Measurements from ENCODE around the gene NAP1L4. TPM values are rescaled to one million over a fixed set of nuclear protein-coding genes. Genes with fewer than 3 reads are reported as not detected.

Gene NAP1L4, protein sequence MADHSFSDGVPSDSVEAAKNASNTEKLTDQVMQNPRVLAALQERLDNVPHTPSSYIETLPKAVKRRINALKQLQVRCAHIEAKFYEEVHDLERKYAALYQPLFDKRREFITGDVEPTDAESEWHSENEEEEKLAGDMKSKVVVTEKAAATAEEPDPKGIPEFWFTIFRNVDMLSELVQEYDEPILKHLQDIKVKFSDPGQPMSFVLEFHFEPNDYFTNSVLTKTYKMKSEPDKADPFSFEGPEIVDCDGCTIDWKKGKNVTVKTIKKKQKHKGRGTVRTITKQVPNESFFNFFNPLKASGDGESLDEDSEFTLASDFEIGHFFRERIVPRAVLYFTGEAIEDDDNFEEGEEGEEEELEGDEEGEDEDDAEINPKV
- 301 and 313 TPM in 2 replicates for total RNA-seq

DNA sequence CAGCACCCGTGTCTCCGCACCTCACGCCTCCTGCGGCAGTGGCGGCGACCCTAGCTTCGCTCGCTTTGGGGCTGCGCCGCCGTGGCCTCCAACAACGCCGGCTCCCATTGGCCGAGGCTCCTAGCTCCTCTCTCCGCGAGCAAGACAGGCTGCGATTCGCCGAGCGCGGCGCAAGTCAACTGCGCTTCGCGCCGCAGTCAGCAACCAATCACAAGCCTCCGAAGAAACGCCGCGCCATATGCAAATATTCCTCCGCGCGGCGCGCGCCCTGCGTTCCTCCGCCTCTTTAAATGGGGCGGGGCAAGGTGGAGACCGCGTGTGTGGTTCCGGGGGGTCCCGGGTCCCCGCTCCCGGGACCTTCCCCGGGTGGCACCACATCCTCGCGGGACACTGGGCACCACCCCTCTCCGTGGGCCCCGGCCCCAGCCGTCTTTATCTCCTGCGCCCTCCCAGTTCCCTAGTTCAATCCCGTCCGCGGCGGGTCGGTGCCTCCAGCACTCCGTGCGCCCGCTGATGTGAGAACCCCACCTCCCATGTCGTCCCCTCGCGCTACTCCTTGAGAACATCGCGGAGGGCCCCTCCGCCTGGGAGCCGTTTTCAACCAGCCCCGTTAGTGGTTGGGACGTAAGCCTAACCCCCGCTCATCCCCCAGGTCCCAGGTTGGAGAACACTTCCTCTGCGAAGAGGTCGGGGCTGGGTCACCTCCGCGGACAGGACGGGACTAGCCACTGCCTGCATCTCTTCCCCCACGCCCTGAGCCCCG is at the start of gene NAP1L4:
Gene NAP1L4 (minus strand): TSS at position 96 of the 763 bp plus-strand sequence. CDS start 13,109 bp downstream, outside the sequence.
- intact Hi-C loops (cut with micrococcal nuclease): loop anchor here (1.0 to 5.0 kb wide), 9 partner anchors 22 to 1102 kb away; partner anchors contain the start of genes CARS1, CDKN1C, RRM1 and TSSC4

DNA sequence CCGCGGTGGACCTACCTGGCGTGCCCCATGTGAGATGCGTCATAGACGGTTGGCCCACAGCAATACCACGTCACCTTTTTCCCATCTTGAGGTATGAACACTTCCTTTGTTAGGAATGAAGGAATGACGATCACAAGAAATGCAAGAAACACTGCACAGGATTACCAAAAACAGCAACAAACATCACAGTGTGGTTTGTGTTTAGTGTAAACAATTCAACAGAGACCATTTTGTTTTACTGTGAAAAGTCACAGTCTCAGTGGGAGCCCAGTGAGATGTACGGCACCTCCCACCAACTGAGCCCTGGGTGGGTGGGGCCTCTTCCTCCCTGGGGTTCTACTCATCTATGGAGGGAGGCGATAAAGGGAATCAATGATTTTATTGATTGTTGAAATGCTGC is 48.8 kb upstream of the NAP1L4 start:
- intact Hi-C loops (cut with micrococcal nuclease): no loop called here

DNA sequence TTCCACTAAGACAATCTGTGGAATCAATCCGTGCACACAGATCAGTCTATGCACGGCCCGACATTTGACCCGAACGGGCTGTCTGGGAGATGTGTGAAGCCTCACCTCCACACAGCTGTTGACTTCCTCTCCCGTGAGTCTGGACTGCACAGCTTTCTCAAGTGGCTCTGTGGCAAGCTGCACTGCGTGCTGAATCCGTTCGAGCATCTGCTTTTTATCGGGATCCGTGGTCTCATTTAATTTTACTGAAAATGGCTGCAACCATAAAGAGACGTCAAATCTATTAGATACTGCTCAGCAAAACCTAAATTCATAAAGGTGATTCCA is 45.8 kb upstream of the NAP1L4 start:
- intact Hi-C loops (cut with micrococcal nuclease): loop anchor here (1.0 to 5.0 kb wide), 5 partner anchors 11 to 369 kb away; partner anchors contain the start of gene CARS1

DNA sequence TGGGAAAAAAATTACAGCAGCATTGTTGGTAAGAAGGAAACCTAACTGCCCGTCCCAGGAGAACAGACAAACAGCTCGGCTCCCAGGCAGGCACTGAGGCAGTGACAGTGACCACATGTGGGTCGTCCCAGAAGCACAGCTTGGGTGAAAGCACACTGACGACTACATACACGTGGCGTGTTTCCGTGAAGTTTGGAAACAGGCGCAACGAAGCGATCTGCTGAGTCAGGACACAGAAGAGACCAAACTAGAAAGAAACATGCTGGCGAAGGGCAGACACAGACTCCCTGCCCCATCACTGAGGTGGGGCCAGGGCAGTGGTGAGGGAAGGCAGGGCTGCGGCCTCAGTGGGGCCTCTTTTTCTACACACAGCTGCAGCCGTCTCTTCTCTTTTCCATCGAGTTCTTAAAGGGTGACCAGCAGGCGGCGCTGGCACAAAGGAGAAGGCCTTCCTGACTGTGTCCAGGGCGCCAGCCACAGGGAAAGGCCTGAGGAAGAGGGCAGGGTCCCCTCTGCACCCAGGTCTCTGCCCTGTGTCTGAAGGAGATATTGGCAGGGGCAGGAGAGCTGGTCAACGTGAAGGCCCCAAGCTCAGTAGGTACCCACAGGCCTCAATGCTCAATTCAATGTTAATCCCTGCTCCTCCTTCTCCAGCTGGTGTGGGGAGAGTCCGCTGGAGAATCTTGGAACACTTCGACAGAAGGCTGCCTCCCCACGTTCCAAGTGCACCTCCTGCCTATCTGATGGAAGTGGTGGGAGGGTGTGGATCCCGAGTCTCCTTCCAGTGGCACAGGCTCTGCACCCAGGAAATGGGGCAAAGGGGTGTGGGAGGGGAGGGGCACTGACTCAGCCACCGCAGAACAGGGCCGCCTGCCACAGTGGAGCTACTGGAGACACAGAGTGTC is 45.2 kb upstream of the NAP1L4 start:
- intact Hi-C loops (cut with micrococcal nuclease): loop anchor here (1.0 to 5.0 kb wide), 5 partner anchors 12 to 370 kb away; partner anchors contain the start of gene CARS1

DNA sequence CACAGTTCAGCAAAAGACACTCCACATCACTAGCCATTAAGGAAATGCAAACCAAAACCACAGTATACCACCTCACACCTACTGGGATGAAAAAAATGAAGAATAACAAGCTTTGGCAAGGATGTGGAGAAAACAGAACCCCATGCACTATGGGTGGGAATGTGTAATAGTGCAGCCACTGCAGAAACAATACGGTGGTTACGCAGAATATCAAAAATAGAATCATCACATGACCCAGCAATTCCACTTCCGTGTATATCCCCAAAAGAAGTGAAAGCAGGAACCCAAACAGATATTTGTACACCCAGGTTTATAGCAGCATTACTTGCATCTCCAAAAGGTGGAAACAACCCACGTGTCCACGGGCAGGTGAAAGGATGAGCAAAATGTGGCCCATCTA is 44.3 kb upstream of the NAP1L4 start:
- intact Hi-C loops (cut with micrococcal nuclease): loop anchor here (2.0 to 5.0 kb wide), 2 partner anchors 20 to 371 kb away; partner anchors contain the start of gene CARS1

DNA sequence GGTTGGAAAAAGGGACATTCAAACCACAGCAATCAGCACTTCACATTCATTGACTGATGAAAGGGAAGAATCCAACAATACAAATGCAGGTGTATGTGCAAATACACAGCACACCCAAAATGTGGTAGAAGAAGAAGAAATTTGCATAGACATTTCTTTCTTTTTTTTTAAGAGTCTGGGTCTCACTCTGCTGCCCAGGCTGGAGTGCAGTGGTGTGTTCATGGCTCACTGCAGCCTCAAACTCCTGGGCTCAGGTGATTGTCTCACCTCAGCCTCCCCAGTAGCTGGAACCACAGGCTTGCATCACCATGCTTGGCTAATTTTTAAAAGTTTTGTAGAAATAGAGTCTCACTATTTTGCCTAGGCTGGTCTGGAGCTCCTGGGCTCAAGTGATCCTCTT is 43.2 kb upstream of the NAP1L4 start:
- intact Hi-C loops (cut with micrococcal nuclease): loop anchor here (5.0 kb wide), 1 partner anchor 372 kb away; no protein-coding TSS in a partner anchor

DNA sequence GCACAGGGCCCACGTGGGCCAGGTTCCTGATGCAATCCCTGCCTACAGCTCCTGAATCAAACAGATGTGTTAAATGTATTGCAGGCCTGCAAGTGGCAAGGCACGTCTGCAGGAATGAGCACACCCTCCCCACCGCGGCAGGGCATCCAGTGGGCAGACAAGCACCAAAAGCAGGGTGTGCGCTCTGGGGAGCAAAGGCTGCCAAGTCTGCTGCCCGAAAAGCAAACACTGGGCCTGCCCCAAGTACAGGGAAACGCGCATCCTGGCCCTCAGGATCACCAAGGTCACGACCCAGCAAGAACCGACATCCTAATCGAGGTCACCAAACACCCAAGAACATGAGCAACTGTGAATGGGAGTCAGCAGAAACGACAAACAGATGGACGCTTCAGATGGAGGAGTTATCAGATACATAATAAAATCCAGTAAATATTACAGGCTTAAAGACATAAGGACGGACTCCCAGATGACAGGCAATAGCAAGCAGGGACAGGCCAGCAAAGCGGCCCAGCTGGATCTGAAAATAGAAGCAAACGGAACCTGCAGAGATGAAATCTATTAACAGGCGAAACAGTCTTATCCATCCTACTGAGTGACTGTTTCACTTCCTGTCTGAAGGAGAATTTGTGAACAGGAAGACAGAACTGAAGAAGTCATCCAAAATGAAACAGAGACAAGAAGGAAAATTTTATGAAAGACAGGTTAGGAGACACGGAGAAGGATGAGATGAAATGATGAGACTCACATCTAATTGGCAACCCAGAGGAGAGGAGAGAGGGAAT is 38.4 kb upstream of the NAP1L4 start:
- intact Hi-C loops (cut with micrococcal nuclease): no loop called here

DNA sequence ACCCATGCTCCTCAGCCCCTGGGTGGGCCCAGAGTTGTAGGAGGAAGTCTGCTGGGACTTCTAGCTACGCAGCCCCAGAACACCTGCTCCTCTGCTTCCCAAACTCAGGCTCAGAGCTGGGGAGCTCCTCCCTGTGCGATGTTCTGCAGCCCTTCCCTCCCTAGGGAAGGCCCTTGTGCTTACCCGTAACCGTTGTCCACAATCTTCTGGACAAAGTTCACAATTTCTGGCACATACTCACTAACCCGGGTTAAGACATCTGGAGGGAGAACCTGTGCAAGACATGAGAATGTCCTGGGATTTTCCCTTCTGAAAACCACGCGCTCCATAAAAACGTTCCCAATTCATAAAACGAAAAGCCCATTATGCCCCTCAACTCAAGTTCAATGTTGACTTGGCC is 36.7 kb upstream of the NAP1L4 start:
- intact Hi-C loops (cut with micrococcal nuclease): no loop called here

DNA sequence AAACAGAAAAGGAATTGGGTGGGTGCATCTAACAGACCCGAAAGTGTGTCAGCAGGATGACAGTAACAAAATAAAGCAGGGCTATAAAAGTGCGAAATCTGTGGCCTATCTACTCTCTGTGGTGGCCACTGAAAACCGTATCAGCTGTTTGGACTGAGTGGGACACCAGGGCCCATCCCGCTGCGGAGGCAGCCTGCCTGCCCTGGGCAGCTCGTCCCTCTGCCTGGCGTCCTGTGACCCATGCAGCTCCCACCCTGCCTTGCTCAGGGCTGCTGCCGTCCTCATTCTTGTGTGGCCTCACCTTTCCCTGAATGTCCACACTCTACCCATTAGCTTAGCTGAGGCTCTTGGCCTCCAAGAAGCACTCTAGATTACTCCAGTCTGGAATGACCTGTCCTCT is 34.7 kb upstream of the NAP1L4 start:
- intact Hi-C loops (cut with micrococcal nuclease): no loop called here

DNA sequence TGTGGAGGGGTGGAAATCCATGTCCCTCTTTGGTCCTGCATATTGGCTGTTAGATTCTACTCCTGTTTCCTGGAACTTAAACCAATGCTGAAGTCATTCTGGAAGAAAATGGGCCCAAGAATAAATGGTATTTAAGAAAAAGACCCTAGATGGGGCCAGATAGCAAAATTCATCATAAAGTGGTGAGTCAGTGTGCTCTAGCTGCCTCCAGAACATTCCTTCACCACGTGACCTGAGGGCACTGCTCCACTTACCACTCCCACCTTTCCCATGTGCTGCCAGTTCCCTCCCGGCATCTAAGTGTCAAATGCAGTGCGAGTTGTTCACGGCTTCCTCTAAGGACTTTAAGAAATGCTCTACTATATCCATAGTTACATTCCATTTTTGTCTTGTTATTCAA is 30.9 kb upstream of the NAP1L4 start:
- intact Hi-C loops (cut with micrococcal nuclease): loop anchor here (1.0 kb wide), 2 partner anchors 9 to 31 kb away; partner anchors contain the start of gene NAP1L4

DNA sequence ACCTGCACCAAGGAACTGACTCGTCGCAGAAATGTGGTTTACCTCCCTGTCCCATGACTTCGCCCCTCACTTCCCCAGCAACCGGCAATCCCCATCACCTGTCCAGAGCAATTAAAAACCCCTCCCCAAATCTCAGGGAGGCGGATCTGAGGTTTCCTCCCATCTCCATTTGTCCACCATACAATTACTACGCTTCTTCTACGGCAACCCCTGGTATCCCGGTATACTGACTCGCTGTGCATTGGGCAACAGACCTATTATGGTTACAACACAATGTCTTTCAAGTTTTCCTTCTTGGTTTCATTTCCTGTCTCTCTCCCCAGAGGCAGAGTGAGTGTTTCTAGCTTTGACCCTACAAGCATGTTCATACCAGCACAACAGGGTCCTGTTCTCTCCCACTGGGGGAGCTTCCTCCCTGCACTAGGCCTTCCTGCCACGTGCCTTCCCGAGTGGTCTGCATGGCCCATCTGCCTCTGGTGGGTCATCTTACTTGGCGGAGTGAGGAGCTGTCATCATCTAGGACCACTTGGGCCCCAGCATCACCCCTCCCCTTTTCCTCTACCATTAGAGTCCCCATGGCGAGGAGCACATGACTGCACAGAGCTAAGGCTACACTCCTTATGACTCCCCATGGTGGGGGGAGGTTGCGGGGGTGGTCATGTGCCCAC is 30.3 kb upstream of the NAP1L4 start:
- intact Hi-C loops (cut with micrococcal nuclease): loop anchor here (1.0 kb wide), 2 partner anchors 8 to 30 kb away; partner anchors contain the start of gene NAP1L4

DNA sequence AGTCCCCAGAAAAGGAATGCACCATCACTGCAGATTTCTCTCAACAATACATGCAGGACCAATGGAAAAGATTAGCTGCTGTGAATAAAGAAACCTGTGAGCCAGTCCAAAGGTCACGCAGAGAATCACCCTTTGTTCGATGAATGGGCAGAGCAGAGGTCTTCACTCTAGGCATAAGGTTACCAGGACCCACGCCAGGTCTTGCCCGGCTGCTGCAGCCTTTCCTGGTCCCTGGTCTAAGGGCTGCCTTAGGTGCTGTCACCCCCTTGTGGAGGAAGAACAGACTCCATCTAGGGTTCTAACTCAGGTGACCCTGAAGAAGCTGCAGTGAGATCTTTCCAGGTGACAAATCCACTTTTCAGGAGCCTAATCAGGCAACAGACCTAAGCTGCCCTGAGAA is 29.0 kb upstream of the NAP1L4 start:
- intact Hi-C loops (cut with micrococcal nuclease): loop anchor here (1.0 kb wide), 3 partner anchors 46 to 488 kb away; no protein-coding TSS in a partner anchor

DNA sequence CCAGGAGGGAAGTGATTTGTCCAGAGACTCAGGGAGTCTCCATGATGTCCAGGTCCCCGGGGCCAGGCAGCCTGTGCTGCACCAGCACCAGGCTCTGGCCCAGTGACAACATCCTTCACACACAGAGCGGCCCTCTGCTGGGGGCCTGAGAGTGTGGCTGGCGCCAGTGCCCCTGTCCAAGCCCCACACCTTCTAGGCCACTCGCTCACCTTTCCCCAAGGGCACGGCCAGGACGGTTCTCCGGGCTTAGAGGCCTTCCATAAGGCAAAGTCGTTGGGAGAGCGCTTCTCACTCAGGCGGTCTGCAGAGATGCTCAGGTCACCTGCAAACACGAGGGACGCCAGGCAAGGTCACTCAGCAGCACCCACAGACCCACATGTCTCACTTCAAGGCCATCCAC is 27.9 kb upstream of the NAP1L4 start:
- intact Hi-C loops (cut with micrococcal nuclease): no loop called here

DNA sequence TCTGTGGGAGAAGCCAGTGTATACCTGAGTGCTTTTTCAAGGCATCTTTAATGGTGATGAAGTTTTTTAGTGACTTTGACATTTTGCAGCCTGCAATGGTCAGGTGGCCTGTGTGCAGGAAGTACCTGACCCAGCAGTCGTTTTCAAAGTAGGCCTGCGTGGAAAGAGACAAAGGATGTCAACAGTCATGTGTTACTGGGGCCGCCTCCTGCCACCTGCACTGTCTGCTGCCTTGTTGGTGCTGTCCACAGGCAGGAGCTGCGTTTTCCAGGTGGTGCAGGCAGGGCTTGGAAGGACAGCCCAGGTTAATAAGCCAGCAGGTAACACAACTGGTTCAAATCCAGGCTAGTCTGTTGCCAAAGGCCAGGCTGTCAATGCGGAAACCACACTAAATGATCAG is 26.5 kb upstream of the NAP1L4 start:
- intact Hi-C loops (cut with micrococcal nuclease): no loop called here

DNA sequence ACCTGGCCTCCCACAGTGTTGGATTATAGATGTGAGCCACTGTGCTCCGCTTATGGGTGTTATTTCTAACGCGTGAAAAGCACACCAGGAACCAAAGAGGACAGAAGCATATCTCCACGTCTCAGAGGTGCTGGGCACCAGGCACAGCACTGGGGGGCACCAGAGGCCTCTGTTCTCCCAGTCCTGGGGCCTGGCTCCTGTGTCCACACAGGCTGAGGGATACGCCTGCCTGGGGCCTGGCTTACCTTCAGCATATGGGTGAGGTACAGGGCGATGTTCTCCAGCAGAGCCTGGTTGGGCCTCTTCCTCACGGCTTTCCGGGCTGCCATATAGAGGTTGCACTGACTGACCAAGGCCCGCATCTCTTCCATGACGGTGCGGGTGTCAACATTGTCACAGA is 24.7 kb upstream of the NAP1L4 start:
- intact Hi-C loops (cut with micrococcal nuclease): no loop called here

DNA sequence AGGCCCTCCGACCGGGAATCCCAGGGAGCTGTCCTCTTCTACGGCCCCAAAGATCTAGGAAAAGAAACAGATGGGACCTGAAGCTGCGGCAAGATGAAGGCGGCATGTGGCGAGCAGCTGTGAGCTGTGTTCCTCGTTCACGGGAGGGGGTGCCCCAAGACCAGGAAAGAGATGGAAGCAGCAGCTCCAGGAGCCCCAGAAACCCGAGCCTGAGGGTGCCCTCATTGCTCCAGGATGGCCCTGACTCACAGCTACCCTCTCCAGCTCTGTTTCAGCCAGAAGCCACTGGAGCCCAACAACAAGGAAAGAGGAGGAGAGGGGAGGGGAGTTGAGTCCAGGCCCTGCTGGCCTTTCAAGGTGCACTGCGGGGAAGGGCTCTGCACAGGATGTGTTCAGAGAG is 23.7 kb upstream of the NAP1L4 start:
- intact Hi-C loops (cut with micrococcal nuclease): no loop called here

DNA sequence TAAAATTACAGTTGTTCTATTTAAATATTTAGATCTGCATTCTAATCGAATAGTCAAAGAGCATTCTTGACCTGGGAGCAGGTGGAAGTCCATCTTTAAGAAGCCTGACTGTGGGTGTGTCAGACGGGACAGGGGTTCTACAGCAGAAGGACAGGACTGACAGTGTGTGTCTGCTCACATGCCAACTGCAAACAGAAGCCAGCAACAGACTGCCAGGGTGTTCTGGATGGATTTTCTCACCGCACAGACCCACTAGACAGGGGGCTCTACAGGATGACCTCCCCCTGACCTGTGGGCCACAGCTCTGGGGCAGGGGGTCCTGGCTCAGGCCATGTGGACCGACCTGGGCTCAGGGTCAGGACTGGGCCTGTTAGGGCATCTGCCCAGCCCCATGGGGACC is 22.8 kb upstream of the NAP1L4 start:
- intact Hi-C loops (cut with micrococcal nuclease): loop anchor here (1.0 kb wide), 5 partner anchors 7 to 615 kb away; partner anchors contain the start of genes CARS1, NAP1L4 and TSSC4

DNA sequence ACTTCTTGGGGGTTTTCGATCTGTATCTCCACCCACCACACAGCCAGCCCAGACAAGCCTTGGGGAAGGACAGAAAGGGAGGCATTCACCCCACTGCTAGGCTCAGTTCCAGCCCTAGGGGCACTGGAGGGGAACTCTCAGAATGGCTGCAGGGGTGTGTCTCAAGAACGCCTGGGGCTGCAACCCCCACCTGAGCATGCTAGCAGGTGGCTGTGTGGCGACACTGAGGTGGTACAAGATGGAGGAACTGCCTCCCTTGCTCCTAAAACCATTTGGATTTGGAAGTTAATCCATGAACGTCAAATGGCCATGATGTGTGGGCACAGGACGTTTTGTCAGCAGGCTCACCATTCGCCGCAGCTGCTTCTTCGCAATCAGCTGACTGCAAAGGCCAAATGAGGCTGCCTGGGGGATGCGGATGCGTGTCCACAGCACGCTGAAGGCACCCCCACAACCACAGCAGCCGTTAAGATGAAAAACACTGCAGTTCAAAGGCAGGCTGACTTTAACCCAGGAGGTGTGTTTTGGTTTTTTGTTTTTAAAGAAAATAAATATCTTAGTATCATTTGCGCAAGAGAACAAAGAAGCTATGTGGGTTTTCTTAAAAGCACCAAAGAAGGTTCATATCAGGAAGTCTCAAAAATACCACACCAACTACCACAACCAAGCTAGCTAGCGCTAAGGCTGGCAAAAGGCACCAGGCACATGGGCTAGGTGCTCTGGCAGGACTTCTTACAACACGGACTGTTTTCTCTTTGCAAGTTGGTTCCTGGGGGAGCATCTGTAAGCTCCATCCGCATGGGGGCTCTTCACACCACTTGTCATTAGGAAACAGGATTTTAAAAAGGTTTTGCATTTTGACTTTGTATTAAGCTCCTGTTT is 22.2 kb upstream of the NAP1L4 start:
- intact Hi-C loops (cut with micrococcal nuclease): loop anchor here (1.0 kb wide), 5 partner anchors 8 to 614 kb away; partner anchors contain the start of genes CARS1, NAP1L4 and TSSC4

Data from T-helper 1 cell treated with Interleukin-12 subunit alpha and Interleukin-12 subunit beta and Interleukin-4 antibody, amounts not matched to agents 30 ng/mL and 1 ng/mL, for 36 hours (primary cell).